ENCODE measurements around the gene MYO16.

The MYO16 gene

GRCh38 chr13:108920137-108920536, 290.7 kb downstream of the MYO16 start:
- Histone ChIP-seq H3K27ac (ENCODE audit: extremely low read depth, low read depth, low read length) (no peak overlapping the region), H3K36me3 (ENCODE audit: control insufficient read depth in 2 of 2, insufficient read depth in 1 of 2, low read length in 2 of 2) (no peaks in the 10 kb centered on the region), H3K9me3 (ENCODE audit: control insufficient read depth, insufficient read depth, low read depth, low read length) (no peaks in the 10 kb centered on the region), H3K4me1 (ENCODE audit: control insufficient read depth, insufficient read depth, low read length) (no peaks in the 10 kb centered on the region; the same call in 1 of the 2 replicates), H3K4me3 (ENCODE audit: low read depth, low read length) (no peak overlapping the region)
- ChIA-PET POLR2A (no interaction called here), CTCF (no interaction called here)
- TF ChIP-seq TSHZ1 (tag by site-specific recombination; IDR thresholded peaks at IDR 0.05; ENCODE audit: borderline replicate concordance), result no peak
- no peak for TF ChIP-seq PRDM2 (tag by site-specific recombination; IDR thresholded peaks at IDR 0.05; ENCODE audit: borderline replicate concordance)
- no peak for TF ChIP-seq ZNF112 (tag by site-specific recombination; IDR thresholded peaks at IDR 0.05)
- peak; percentile 72 for TF ChIP-seq ZNF366 (tag by site-specific recombination; conservative IDR thresholded peaks at IDR 0.05)

- Histone ChIP-seq H3K27ac (ENCODE audit: extremely low read depth, low read depth, low read length) (no peak overlapping the region), H3K4me1 (ENCODE audit: control insufficient read depth, insufficient read depth, low read length) (no peaks in the 10 kb centered on the region), H3K4me3 (ENCODE audit: low read depth, low read length) (no peak overlapping the region), H3K9me3 (ENCODE audit: control insufficient read depth, insufficient read depth, low read depth, low read length) (no peaks in the 10 kb centered on the region), H3K36me3 (ENCODE audit: control insufficient read depth in 2 of 2, insufficient read depth in 1 of 2, low read length in 2 of 2) (no peaks in the 10 kb centered on the region)
- ChIA-PET CTCF (no interaction called here), POLR2A (no interaction called here)
- TF ChIP-seq ZNF707 (tag by site-specific recombination; IDR thresholded peaks at IDR 0.05), result no peak
- no peak for TF ChIP-seq RBAK (tag by site-specific recombination; IDR thresholded peaks at IDR 0.05)
- TF ChIP-seq ZNF157 (tag by site-specific recombination; IDR thresholded peaks at IDR 0.05), result no peak
- no peak for TF ChIP-seq ZNF530 (tag by site-specific recombination; IDR thresholded peaks at IDR 0.05; ENCODE audit: low read depth)
- TF ChIP-seq ZNF580 (tag by site-specific recombination; IDR thresholded peaks at IDR 0.05), result no peak
- TF ChIP-seq ZNF585B (tag by site-specific recombination; IDR thresholded peaks at IDR 0.05), result no peak
- TF ChIP-seq ZNF26 (tag by site-specific recombination; IDR thresholded peaks at IDR 0.05), result no peak
- TF ChIP-seq ZBTB8A (tag by site-specific recombination; IDR thresholded peaks at IDR 0.05), result no peak
- no peak for TF ChIP-seq HOXA7 (CRISPR knock-in tag; IDR thresholded peaks at IDR 0.05; ENCODE audit: borderline replicate concordance)
- TF ChIP-seq ZNF362 (tag by site-specific recombination; IDR thresholded peaks at IDR 0.05), result no peak
- TF ChIP-seq ZNF548 (tag by site-specific recombination; IDR thresholded peaks at IDR 0.05), result no peak
These were observed 291.8 kb downstream of the MYO16 start for GRCh38 chr13:108921238-108921637.

All from HEK293 (cell line).